Measurements from ENCODE around the gene SPRY4.
A peak's percentile ranks its signal among the peaks of the same experiment; 100 is the strongest.
"Not testable (repeated sequence)": the region's sequence is repeated elsewhere in the genome, so short reads cannot be mapped to it uniquely, and the experiment has no call there.

Gene SPRY4, protein sequence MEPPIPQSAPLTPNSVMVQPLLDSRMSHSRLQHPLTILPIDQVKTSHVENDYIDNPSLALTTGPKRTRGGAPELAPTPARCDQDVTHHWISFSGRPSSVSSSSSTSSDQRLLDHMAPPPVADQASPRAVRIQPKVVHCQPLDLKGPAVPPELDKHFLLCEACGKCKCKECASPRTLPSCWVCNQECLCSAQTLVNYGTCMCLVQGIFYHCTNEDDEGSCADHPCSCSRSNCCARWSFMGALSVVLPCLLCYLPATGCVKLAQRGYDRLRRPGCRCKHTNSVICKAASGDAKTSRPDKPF

DNA sequence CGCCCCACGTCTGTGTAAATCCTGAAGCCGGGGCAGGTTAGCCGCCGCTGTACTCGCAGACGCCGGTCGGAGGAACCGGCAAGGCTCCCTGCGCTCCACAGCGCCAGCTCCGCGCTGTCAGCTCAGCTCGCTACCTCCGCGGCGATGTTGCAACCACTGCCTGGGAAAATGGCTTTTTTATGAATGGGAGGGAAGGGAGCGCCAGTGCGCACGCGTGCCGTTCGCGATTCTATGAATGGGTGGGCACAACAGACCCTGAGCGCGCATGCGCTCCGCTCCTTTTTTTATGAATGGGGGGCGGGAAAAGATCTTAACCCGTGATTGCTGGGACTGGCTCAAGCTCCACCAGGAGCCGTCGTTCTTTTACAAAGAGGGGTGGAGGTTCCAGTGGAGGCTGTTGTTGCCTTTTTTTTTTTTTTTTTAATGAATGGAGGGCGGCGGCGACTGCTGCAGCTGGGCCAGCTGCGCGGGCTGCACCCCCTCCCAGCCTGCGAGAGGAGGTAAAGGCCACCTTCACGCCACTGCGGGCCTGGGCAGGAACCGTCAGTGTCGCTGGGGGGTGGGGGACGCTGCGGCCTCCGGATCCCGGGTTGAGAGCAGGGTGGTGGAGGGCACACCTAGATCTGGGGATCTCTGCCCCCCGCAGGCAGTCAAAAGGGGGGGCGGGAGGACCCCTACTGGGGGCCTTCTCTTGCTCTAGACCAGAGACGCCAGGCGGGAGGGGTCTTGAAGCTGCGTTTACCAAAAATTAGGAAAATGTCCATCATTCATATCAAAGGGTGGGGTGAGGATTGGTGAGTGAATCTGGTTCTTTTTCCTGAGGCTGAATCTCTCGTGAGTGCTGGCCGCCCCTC is at the start of gene SPRY4:
Gene SPRY4 (minus strand): TSS at position 151 of the 854 bp plus-strand sequence. CDS start 9,913 bp downstream, outside the sequence.
- peak within 1 kb of the TSS; percentile 98 for H3K4me3 ChIP-seq (ENCODE audit: low read depth, low read length)
- H3K27ac ChIP-seq = peak within 1 kb of the TSS; percentile 88
- in situ Hi-C loops (cut with HindIII; ENCODE audit: low pct_ligation_motif_present, low sequenced_read_pairs) = loop anchor here (25.0 kb wide), 1 partner anchor 212 kb away; no protein-coding TSS in a partner anchor
- peaks cover 11% of the 10 kb centered on the region for H3K36me3 ChIP-seq (replicated peaks)
- peak; percentile 98 for DNase-seq
- H3K27me3 ChIP-seq (replicated peaks) = no peaks in the 10 kb centered on the region
- TF ChIP-seq, protein P1, sequence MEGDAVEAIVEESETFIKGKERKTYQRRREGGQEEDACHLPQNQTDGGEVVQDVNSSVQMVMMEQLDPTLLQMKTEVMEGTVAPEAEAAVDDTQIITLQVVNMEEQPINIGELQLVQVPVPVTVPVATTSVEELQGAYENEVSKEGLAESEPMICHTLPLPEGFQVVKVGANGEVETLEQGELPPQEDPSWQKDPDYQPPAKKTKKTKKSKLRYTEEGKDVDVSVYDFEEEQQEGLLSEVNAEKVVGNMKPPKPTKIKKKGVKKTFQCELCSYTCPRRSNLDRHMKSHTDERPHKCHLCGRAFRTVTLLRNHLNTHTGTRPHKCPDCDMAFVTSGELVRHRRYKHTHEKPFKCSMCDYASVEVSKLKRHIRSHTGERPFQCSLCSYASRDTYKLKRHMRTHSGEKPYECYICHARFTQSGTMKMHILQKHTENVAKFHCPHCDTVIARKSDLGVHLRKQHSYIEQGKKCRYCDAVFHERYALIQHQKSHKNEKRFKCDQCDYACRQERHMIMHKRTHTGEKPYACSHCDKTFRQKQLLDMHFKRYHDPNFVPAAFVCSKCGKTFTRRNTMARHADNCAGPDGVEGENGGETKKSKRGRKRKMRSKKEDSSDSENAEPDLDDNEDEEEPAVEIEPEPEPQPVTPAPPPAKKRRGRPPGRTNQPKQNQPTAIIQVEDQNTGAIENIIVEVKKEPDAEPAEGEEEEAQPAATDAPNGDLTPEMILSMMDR (IDR thresholded peaks at IDR 0.05; ENCODE audit: low read depth, low read length, missing control alignments) = no peak

DNA sequence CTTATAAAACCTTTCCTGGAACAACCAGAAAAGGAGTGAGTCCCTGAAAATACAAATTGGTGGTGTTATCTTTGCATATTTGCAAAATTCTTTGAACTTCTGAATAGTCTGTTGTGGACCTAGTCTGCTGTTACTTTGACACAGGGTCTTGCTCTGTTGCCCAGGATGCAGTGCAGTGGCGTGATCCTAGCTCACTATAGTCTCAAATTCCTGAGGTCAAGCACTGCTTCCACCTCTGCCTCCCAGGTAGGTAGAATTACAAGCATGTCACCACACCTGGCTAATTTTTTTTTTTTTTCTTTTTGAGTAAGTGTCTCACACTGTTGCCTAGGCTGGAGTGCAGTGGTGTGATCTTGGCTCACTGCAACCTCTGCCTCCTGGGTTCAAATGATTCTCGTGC is 43.7 kb upstream of the SPRY4 start:
- TF ChIP-seq, protein P1 (IDR thresholded peaks at IDR 0.05; ENCODE audit: low read depth, low read length, missing control alignments) = no peak
- in situ Hi-C loops (cut with HindIII; ENCODE audit: low pct_ligation_motif_present, low sequenced_read_pairs) = no loop called here
- DNase-seq = no peak
- Histone ChIP-seq H3K4me3 (ENCODE audit: low read depth, low read length) (no peak overlapping the region), H3K27me3 (replicated peaks) (no peaks in the 10 kb centered on the region), H3K36me3 (replicated peaks) (no peaks in the 10 kb centered on the region), H3K27ac (no peak overlapping the region)

DNA sequence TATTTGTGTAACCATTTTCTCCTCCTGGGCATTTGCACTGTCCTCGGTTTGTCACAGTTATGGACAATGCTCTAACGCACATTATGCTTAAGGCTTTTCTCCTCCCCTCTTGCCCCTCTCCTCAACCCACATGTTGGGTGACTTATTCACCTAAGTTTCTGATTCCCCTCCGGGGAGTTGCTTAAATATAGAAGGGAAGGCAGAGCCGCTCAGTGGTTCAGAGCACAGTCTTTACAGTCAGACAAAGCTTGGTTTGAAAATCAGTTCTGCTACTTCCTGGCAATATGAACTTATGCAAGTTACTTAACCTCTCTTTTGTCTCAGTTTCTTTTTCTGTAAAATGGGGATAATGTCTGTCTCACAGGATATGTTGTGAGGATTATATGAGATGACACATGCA is 41.2 kb upstream of the SPRY4 start:
- no peak overlapping the region for H3K4me3 ChIP-seq (ENCODE audit: low read depth, low read length)
- no peaks in the 10 kb centered on the region for H3K27me3 ChIP-seq (replicated peaks)
- TF ChIP-seq, protein P1 (IDR thresholded peaks at IDR 0.05; ENCODE audit: low read depth, low read length, missing control alignments) = no peak
- no peaks in the 10 kb centered on the region for H3K36me3 ChIP-seq (replicated peaks)
- H3K27ac ChIP-seq = no peak overlapping the region
- in situ Hi-C loops (cut with HindIII; ENCODE audit: low pct_ligation_motif_present, low sequenced_read_pairs) = no loop called here
- DNase-seq = no peak

DNA sequence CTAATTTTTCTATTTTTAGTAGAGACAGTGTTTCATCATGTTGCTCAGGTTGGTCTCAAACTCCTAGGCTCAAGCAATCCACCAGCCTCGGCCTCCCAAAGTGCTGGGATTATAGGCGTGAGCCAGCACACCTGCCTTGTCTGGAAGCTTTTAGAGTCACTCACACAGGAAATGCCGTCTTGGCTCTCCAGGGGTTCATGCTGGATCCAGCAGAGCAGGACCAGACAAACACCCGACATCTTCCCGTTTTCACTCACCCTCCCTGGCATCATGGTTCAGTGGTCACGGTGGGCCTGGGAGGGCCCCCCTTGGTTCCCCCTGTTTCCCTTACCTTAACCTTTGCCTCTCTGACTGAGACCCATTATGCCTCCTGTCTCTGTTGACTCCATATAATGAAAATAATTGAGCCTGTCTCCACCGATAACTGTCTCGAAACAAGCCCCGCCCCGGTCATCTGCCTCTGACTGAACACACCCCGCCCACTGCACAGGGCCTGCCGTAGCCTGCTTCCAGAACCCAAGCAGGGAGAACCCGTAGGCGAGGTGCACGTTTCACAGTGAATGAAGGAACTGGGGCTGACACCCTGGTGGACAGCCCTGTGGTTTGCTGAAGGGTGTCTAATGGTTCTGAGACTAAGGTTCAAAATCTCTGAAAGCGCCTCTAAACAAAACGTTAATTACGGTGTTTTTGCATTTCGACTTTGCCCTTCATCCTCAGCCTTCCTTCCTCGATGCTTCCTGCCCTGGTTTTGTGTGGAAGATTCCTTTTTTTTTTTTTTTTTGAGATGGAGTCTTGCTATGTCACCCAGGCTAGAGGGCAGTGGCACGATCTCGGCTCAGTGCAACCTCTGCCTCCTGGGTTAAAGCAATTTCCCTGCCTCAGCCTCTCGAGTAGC is 39.7 kb upstream of the SPRY4 start:
- Histone ChIP-seq H3K27me3 (replicated peaks) (no peaks in the 10 kb centered on the region), H3K27ac (no peak overlapping the region), H3K36me3 (replicated peaks) (no peaks in the 10 kb centered on the region), H3K4me3 (ENCODE audit: low read depth, low read length) (no peak overlapping the region)
- TF ChIP-seq, protein P1 (IDR thresholded peaks at IDR 0.05; ENCODE audit: low read depth, low read length, missing control alignments) = no peak
- in situ Hi-C loops (cut with HindIII; ENCODE audit: low pct_ligation_motif_present, low sequenced_read_pairs) = no loop called here
- DNase-seq = no peak

DNA sequence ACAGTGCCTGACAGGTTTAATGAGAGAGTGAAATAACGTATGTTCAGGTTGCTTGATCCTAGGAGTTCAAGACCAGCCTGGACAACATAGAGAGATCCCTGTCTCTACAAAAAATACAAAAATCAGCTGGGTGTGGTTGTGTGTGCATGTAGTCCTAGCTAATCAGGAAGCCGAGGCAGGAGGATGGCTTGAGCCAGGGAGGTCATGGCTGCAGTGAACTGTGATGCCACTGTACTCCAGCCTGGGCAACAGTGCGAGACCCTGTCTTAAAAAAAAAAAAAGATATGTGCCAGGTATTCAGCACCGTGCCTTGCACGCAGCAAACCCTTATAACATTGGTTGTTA is 38.8 kb upstream of the SPRY4 start:
- H3K27ac ChIP-seq = no peak overlapping the region
- no peaks in the 10 kb centered on the region for H3K36me3 ChIP-seq (replicated peaks)
- DNase-seq = no peak
- TF ChIP-seq, protein P1 (IDR thresholded peaks at IDR 0.05; ENCODE audit: low read depth, low read length, missing control alignments) = no peak
- no peak overlapping the region for H3K4me3 ChIP-seq (ENCODE audit: low read depth, low read length)
- in situ Hi-C loops (cut with HindIII; ENCODE audit: low pct_ligation_motif_present, low sequenced_read_pairs) = no loop called here
- no peaks in the 10 kb centered on the region for H3K27me3 ChIP-seq (replicated peaks)

DNA sequence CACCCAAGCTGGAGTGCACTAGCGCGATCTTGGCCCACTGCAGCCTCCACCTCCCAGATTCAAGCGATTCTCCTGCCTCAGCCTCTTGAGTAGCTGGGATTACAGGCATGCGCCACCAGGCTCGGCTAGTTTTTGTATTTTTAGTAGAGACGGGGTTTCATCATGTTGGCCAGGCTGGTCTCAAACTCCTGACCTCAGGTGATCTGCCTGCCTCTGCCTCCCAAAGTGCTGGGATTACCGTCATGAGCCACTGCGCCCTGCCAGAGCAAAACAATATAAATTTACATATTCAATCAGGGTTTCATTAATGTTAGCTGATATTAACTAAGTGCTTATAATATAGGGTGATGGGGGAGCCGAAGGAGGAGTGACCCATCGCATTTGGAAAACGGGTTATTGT is 37.4 kb upstream of the SPRY4 start:
- H3K4me3 ChIP-seq (ENCODE audit: low read depth, low read length); in situ Hi-C loops (cut with HindIII; ENCODE audit: low pct_ligation_motif_present, low sequenced_read_pairs); H3K27me3 ChIP-seq (replicated peaks); DNase-seq; H3K36me3 ChIP-seq (replicated peaks): not testable (repeated sequence)
- peak overlapping the region; percentile 69 for H3K27ac ChIP-seq

All from brain microvascular endothelial cell (primary cell).